Stimulated activated CD4-positive, alpha-beta T cell treated with anti-CD3 and anti-CD28 coated beads, Interleukin-1b, Interleukin-23, amount 100 ng/mL, for 48 hours (primary cell): ENCODE data around the gene ALPP.
"Not testable (repeated sequence)": the region's sequence is repeated elsewhere in the genome, so short reads cannot be mapped to it uniquely, and the experiment has no call there.

Source experiments
- DNase-seq: peaks from one replicate; pipeline ENCODE4 v3.0.0-alpha.2; 2020

ALPP gene

GRCh38 chr2:232382331-232383225 lies 4.0 kb downstream of the ALPP start:
- DNase-seq: no peak

GRCh38 chr2:232384466-232384865 lies 5.9 kb downstream of the ALPP start:
- no peak for DNase-seq

GRCh38 chr2:232385058-232385457 lies 6.5 kb downstream of the ALPP start:
- not testable (repeated sequence) for DNase-seq

- no peak for DNase-seq
Observed at GRCh38 chr2:232385660-232386489, 7.3 kb downstream of the ALPP start.

GRCh38 chr2:232386490-232386739 lies 7.9 kb downstream of the ALPP start:
- no peak for DNase-seq

GRCh38 chr2:232386740-232387450 lies 8.3 kb downstream of the ALPP start:
- DNase-seq: no peak

- no peak for DNase-seq
Observed at GRCh38 chr2:232387451-232388171, 9.1 kb downstream of the ALPP start.

GRCh38 chr2:232388324-232388891 lies 9.9 kb downstream of the ALPP start:
- DNase-seq: no peak

- no peak for DNase-seq
Observed at GRCh38 chr2:232389327-232389726, 10.8 kb downstream of the ALPP start.

- no peak for DNase-seq
Observed at GRCh38 chr2:232390661-232391060, 12.1 kb downstream of the ALPP start.

GRCh38 chr2:232393556-232393955 lies 15.0 kb downstream of the ALPP start:
- no peak for DNase-seq

- not testable (repeated sequence) for DNase-seq
Observed at GRCh38 chr2:232394431-232394830, 15.9 kb downstream of the ALPP start.

- no peak for DNase-seq
Observed at GRCh38 chr2:232395586-232395985, 17.0 kb downstream of the ALPP start.

- no peak for DNase-seq
Observed at GRCh38 chr2:232396683-232397082, 18.1 kb downstream of the ALPP start.

- no peak for DNase-seq
Observed at GRCh38 chr2:232398293-232399034, 19.9 kb downstream of the ALPP start.

- DNase-seq: no peak
Observed at GRCh38 chr2:232400256-232401015, 21.9 kb downstream of the ALPP start.

- no peak for DNase-seq
Observed at GRCh38 chr2:232402518-232402917, 24.0 kb downstream of the ALPP start.

GRCh38 chr2:232405943-232406510 lies 27.5 kb downstream of the ALPP start:
- DNase-seq: no peak

GRCh38 chr2:232406556-232407310 lies 28.2 kb downstream of the ALPP start, which contains the start of gene ALPG:
Gene ALPG (plus strand): TSS chr2:232406844. CDS start chr2:232406895, 51 bp downstream.
- DNase-seq: no peak
